Right atrium auricular region (tissue), 2 donors: ENCODE data around the gene CATSPERD. TPM values are rescaled to one million over a fixed set of nuclear protein-coding genes. Genes with fewer than 3 reads are reported as not detected.

ENCODE experiments used
- DNase-seq: peaks from one replicate; pipeline ENCODE4 v3.0.0-alpha.2; 2019; ENCODE audit warnings: low spot score
- H3K27ac ChIP-seq, 2 donors: fragments of 200-600 bp; sonication (generic); 1 replicate in 1 of 2; 2 replicates in 1 of 2; pipeline ENCODE4 v1.5.1; 2016 to 2019
- H3K27me3 ChIP-seq, 2 donors: fragments of 200-600 bp; sonication (generic); one replicate each; pipeline versions ENCODE4 v1.5.1 to v1.6.0; 2017 to 2019
- H3K36me3 ChIP-seq: fragments of 200-600 bp; sonication (generic); one replicate; pipeline ENCODE4 v1.5.1; 2016
- H3K4me1 ChIP-seq, 2 donors: fragments of 200-600 bp; sonication (generic); one replicate each; pipeline versions ENCODE4 v1.5.1 to v1.6.0; 2017 to 2019
- H3K4me3 ChIP-seq, 2 donors: fragments of 200-600 bp; sonication (generic); 1 replicate in 1 of 2; 2 replicates in 1 of 2; pipeline ENCODE4 v1.5.1; 2017 to 2019; ENCODE audit warnings: mild to moderate bottlenecking in 1 of 2, moderate library complexity in 1 of 2
- H3K9me3 ChIP-seq, 2 donors: fragments of 200-600 bp; sonication (generic); one replicate each; pipeline ENCODE4 v1.5.1; 2019
- CTCF ChIP-seq, 2 donors: fragments of 200-600 bp; sonication (generic); IDR thresholded peaks; one replicate each; pipeline ENCODE4 v1.5.1; 2019; ENCODE audit warnings: antibody characterized with exemption in 2 of 2
- total RNA-seq, 2 donors: library from RNA; depleted of rRNA; stranded (reverse); fragments of >200 nt; gene quantifications; one replicate each; pipeline ENCODE4 v1.1.0, GENCODE V29; 2016

The CATSPERD gene
- total RNA-seq, 2 donors from 2014 or later: not detected

GRCh38 chr19:5753743-5754142, 33.3 kb downstream of the CATSPERD start:
- TF ChIP-seq CTCF (IDR thresholded peaks at IDR 0.05): no peak
- H3K36me3 ChIP-seq: no peaks in the 10 kb centered on the region
- H3K27me3 ChIP-seq: no peaks in the 10 kb centered on the region
- no peak overlapping the region for H3K4me3 ChIP-seq
- no peak overlapping the region for H3K27ac ChIP-seq
- no peaks in the 10 kb centered on the region for H3K4me1 ChIP-seq
- DNase-seq: no peak
- no peaks in the 10 kb centered on the region for H3K9me3 ChIP-seq

- no peak for TF ChIP-seq CTCF (IDR thresholded peaks at IDR 0.05)
- no peak overlapping the region for H3K4me3 ChIP-seq
- no peaks in the 10 kb centered on the region for H3K27me3 ChIP-seq
- no peaks in the 10 kb centered on the region for H3K36me3 ChIP-seq
- no peak for DNase-seq
- no peak overlapping the region for H3K27ac ChIP-seq
- no peaks in the 10 kb centered on the region for H3K9me3 ChIP-seq
- H3K4me1 ChIP-seq: no peaks in the 10 kb centered on the region
These were observed 42.3 kb downstream of the CATSPERD start for GRCh38 chr19:5762608-5763217.

GRCh38 chr19:5765220-5765619, 44.8 kb downstream of the CATSPERD start:
- Histone ChIP-seq H3K9me3 (no peaks in the 10 kb centered on the region), H3K4me3 (no peak overlapping the region), H3K27me3 (no peaks in the 10 kb centered on the region), H3K27ac (no peak overlapping the region), H3K4me1 (no peaks in the 10 kb centered on the region), H3K36me3 (no peaks in the 10 kb centered on the region)
- DNase-seq: no peak
- no peak for TF ChIP-seq CTCF (IDR thresholded peaks at IDR 0.05)

- DNase-seq: no peak
- Histone ChIP-seq H3K9me3 (no peaks in the 10 kb centered on the region), H3K4me3 (no peak overlapping the region), H3K36me3 (no peaks in the 10 kb centered on the region), H3K27ac (no peak overlapping the region), H3K4me1 (no peaks in the 10 kb centered on the region), H3K27me3 (no peaks in the 10 kb centered on the region)
- no peak for TF ChIP-seq CTCF (IDR thresholded peaks at IDR 0.05)
These were observed 47.5 kb downstream of the CATSPERD start for GRCh38 chr19:5767949-5768348.

GRCh38 chr19:5772416-5772815, 52.0 kb downstream of the CATSPERD start:
- Histone ChIP-seq H3K27me3 (no peaks in the 10 kb centered on the region), H3K4me3 (no peak overlapping the region), H3K4me1 (no peaks in the 10 kb centered on the region), H3K9me3 (no peaks in the 10 kb centered on the region), H3K27ac (no peak overlapping the region), H3K36me3 (no peaks in the 10 kb centered on the region)
- no peak for TF ChIP-seq CTCF (IDR thresholded peaks at IDR 0.05)
- no peak for DNase-seq

- Histone ChIP-seq H3K9me3 (no peaks in the 10 kb centered on the region), H3K27ac (no peak overlapping the region), H3K4me3 (no peak overlapping the region), H3K27me3 (no peaks in the 10 kb centered on the region), H3K4me1 (no peaks in the 10 kb centered on the region), H3K36me3 (no peaks in the 10 kb centered on the region)
- no peak for TF ChIP-seq CTCF (IDR thresholded peaks at IDR 0.05)
- no peak for DNase-seq
These were observed 52.8 kb downstream of the CATSPERD start for GRCh38 chr19:5773276-5773675.
